Activated naive CD8-positive, alpha-beta T cell treated with anti-CD3 and anti-CD28 coated beads, Interleukin-2, amount 10 ng/mL, durations not matched to agents 7 days and 5 days (primary cell): ENCODE data around the gene C1orf232. TPM values are rescaled to one million over a fixed set of nuclear protein-coding genes. Genes with fewer than 3 reads are reported as not detected.

Experiments
- ATAC-seq: fragments of 150-1000 bp; cut with Tn5 transposase; one replicate; pipeline ENCODE4 v1.10.0; 2021; ENCODE audit warnings: low read depth, moderate library complexity
- POLR2A ChIA-PET: fragments of 350-600 bp; sonication (Branson Sonifier 250); formaldehyde crosslinking; loops from one replicate; lab custom pipeline; 2021; ENCODE audit warnings: antibody characterized with exemption; lab: Charles Lee
- DNase-seq: peaks from one replicate; pipeline ENCODE4 v3.0.0; 2021
- H3K27ac Mint-ChIP-seq: one replicate; pipeline ENCODE4 v1.8.0; 2022; ENCODE audit warnings: mild to moderate bottlenecking, mixed read lengths
- H3K27me3 Mint-ChIP-seq: one replicate; pipeline ENCODE4 v1.8.0; 2022; ENCODE audit warnings: mild to moderate bottlenecking, moderate library complexity, mixed read lengths
- H3K36me3 Mint-ChIP-seq: one replicate; pipeline ENCODE4 v1.8.0; 2021; ENCODE audit warnings: mild to moderate bottlenecking, mixed read lengths
- H3K4me1 Mint-ChIP-seq: one replicate; pipeline ENCODE4 v1.8.0; 2021; ENCODE audit warnings: mixed read lengths
- H3K4me3 Mint-ChIP-seq: one replicate; pipeline ENCODE4 v1.8.0; 2022; ENCODE audit warnings: mild to moderate bottlenecking, moderate library complexity, mixed read lengths
- H3K9me3 Mint-ChIP-seq: one replicate; pipeline ENCODE4 v1.8.0; 2021; ENCODE audit warnings: mixed read lengths
- total RNA-seq, 2 experiments: library from RNA; stranded (reverse); gene quantifications; one replicate each; pipeline ENCODE4 v1.2.3, GENCODE V29; 2021

The C1orf232 gene
- total RNA-seq, 2 experiments from 2014 or later: not detected

- Mint-ChIP-seq H3K9me3 (peaks cover 1% of the 10 kb centered on the region), H3K4me3 (no peak overlapping the region), H3K36me3 (peaks cover 3% of the 10 kb centered on the region), H3K4me1 (peaks cover 15% of the 10 kb centered on the region), H3K27me3 (peaks cover 3% of the 10 kb centered on the region), H3K27ac (no peak overlapping the region)
- POLR2A ChIA-PET: no interaction called here
- ATAC-seq (no peak), DNase-seq (no peak)
Measured at GRCh38 chr1:26134466-26134865, 34.3 kb downstream of the C1orf232 start.

- Mint-ChIP-seq H3K9me3 (peaks cover 1% of the 10 kb centered on the region), H3K4me1 (peaks cover 12% of the 10 kb centered on the region), H3K27ac (no peak overlapping the region), H3K27me3 (peaks cover 3% of the 10 kb centered on the region), H3K4me3 (no peak overlapping the region), H3K36me3 (peaks cover 8% of the 10 kb centered on the region)
- no peak for ATAC-seq
- DNase-seq: no peak
- POLR2A ChIA-PET: interaction anchor here (1.5 kb wide), 1 partner anchor 21 kb away, joined by 4 read pairs; the partner anchor contains the start of gene PDIK1L
Measured at GRCh38 chr1:26132834-26133167, 36.0 kb downstream of the C1orf232 start.

GRCh38 chr1:26132128-26132833 lies 36.5 kb downstream of the C1orf232 start:
- ATAC-seq: no peak
- peaks cover 15% of the 10 kb centered on the region for H3K4me1 Mint-ChIP-seq
- peaks cover 3% of the 10 kb centered on the region for H3K27me3 Mint-ChIP-seq
- DNase-seq: no peak
- peaks cover 11% of the 10 kb centered on the region for H3K36me3 Mint-ChIP-seq
- H3K27ac Mint-ChIP-seq: no peak overlapping the region
- no peak overlapping the region for H3K4me3 Mint-ChIP-seq
- POLR2A ChIA-PET: interaction anchor here (1.5 kb wide), 1 partner anchor 20 kb away, joined by 4 read pairs; the partner anchor contains the start of gene PDIK1L
- H3K9me3 Mint-ChIP-seq: peaks cover 1% of the 10 kb centered on the region

- Mint-ChIP-seq H3K27ac (no peak overlapping the region), H3K9me3 (peaks cover 1% of the 10 kb centered on the region), H3K4me1 (peaks cover 24% of the 10 kb centered on the region), H3K36me3 (peaks cover 13% of the 10 kb centered on the region), H3K27me3 (peaks cover 3% of the 10 kb centered on the region), H3K4me3 (no peak overlapping the region)
- DNase-seq (no peak), ATAC-seq (no peak)
- POLR2A ChIA-PET: interaction anchor here (1.6 kb wide), 1 partner anchor 19 kb away, joined by 6 read pairs; the partner anchor contains the start of gene PDIK1L
Measured at GRCh38 chr1:26130695-26131094, 38.1 kb downstream of the C1orf232 start.

- Mint-ChIP-seq H3K4me3 (no peak overlapping the region), H3K36me3 (peaks cover 17% of the 10 kb centered on the region), H3K27me3 (peaks cover 3% of the 10 kb centered on the region), H3K4me1 (peaks cover 30% of the 10 kb centered on the region), H3K9me3 (peaks cover 1% of the 10 kb centered on the region), H3K27ac (no peak overlapping the region)
- ATAC-seq (no peak), DNase-seq (no peak)
- POLR2A ChIA-PET: interaction anchor here (0.7 to 4.2 kb wide), 4 partner anchors 9 to 30 kb away, joined by 4 to 73 read pairs (median 6); partner anchors contain the start of gene PDIK1L
Measured at GRCh38 chr1:26129778-26130177, 39.0 kb downstream of the C1orf232 start.

- peaks cover 40% of the 10 kb centered on the region for H3K4me1 Mint-ChIP-seq
- peaks cover 18% of the 10 kb centered on the region for H3K36me3 Mint-ChIP-seq
- H3K9me3 Mint-ChIP-seq: no peaks in the 10 kb centered on the region
- POLR2A ChIA-PET: interaction anchor here (0.7 to 4.2 kb wide), 9 partner anchors 11 to 130 kb away, joined by 3 to 73 read pairs (median 10); partner anchors contain the start of genes CEP85, PAFAH2 and PDIK1L
- H3K27ac Mint-ChIP-seq: peak overlapping the region; percentile 96
- H3K4me3 Mint-ChIP-seq: peak overlapping the region; percentile 83
- no peak for ATAC-seq
- H3K27me3 Mint-ChIP-seq: peaks cover 3% of the 10 kb centered on the region
- no peak for DNase-seq
Measured at GRCh38 chr1:26127235-26128163, 41.3 kb downstream of the C1orf232 start.

- peak; percentile 42 for DNase-seq
- H3K4me1 Mint-ChIP-seq: peaks cover 38% of the 10 kb centered on the region
- POLR2A ChIA-PET: interaction anchor here (0.7 to 4.2 kb wide), 12 partner anchors 11 to 182 kb away, joined by 3 to 73 read pairs (median 6); partner anchors contain the start of genes CEP85, PAFAH2 and PDIK1L
- H3K9me3 Mint-ChIP-seq: no peaks in the 10 kb centered on the region
- peak overlapping the region; percentile 96 for H3K27ac Mint-ChIP-seq
- peak; percentile 97 for ATAC-seq
- peak overlapping the region; percentile 83 for H3K4me3 Mint-ChIP-seq
- H3K36me3 Mint-ChIP-seq: peaks cover 24% of the 10 kb centered on the region
- no peaks in the 10 kb centered on the region for H3K27me3 Mint-ChIP-seq
Measured at GRCh38 chr1:26126321-26127084, 42.3 kb downstream of the C1orf232 start.

- Mint-ChIP-seq H3K4me3 (peak overlapping the region; percentile 83), H3K27me3 (no peaks in the 10 kb centered on the region), H3K27ac (peak overlapping the region; percentile 96), H3K36me3 (peaks cover 24% of the 10 kb centered on the region), H3K9me3 (no peaks in the 10 kb centered on the region), H3K4me1 (peaks cover 38% of the 10 kb centered on the region)
- ATAC-seq (no peak), DNase-seq (no peak)
- POLR2A ChIA-PET: interaction anchor here (0.9 to 4.2 kb wide), 9 partner anchors 11 to 183 kb away, joined by 3 to 73 read pairs (median 8); partner anchors contain the start of genes CEP85 and PDIK1L
Measured at GRCh38 chr1:26125946-26126320, 42.8 kb downstream of the C1orf232 start.

GRCh38 chr1:26125382-26125781 lies 43.4 kb downstream of the C1orf232 start:
- ATAC-seq (no peak), DNase-seq (no peak)
- H3K9me3 Mint-ChIP-seq: no peaks in the 10 kb centered on the region
- peaks cover 40% of the 10 kb centered on the region for H3K4me1 Mint-ChIP-seq
- POLR2A ChIA-PET: interaction anchor here (0.9 to 4.8 kb wide), 8 partner anchors 10 to 183 kb away, joined by 3 to 40 read pairs (median 10); partner anchors contain the start of genes CEP85 and PDIK1L
- no peaks in the 10 kb centered on the region for H3K27me3 Mint-ChIP-seq
- H3K4me3 Mint-ChIP-seq: peak overlapping the region; percentile 83
- peak overlapping the region; percentile 96 for H3K27ac Mint-ChIP-seq
- H3K36me3 Mint-ChIP-seq: peaks cover 24% of the 10 kb centered on the region

GRCh38 chr1:26124418-26125331 lies 44.1 kb downstream of the C1orf232 start:
- H3K9me3 Mint-ChIP-seq: no peaks in the 10 kb centered on the region
- no peak for DNase-seq
- peaks cover 47% of the 10 kb centered on the region for H3K4me1 Mint-ChIP-seq
- H3K36me3 Mint-ChIP-seq: peaks cover 24% of the 10 kb centered on the region
- peak overlapping the region; percentile 25 for H3K4me3 Mint-ChIP-seq
- H3K27ac Mint-ChIP-seq: peak overlapping the region; percentile 7
- ATAC-seq: no peak
- no peaks in the 10 kb centered on the region for H3K27me3 Mint-ChIP-seq
- POLR2A ChIA-PET: interaction anchor here (0.7 to 4.8 kb wide), 2 partner anchors 12 to 14 kb away, joined by 3 to 40 read pairs; partner anchors contain the start of gene PDIK1L

GRCh38 chr1:26122988-26123973 lies 45.5 kb downstream of the C1orf232 start:
- POLR2A ChIA-PET: interaction anchor here (1.4 to 4.8 kb wide), 2 partner anchors 11 to 16 kb away, joined by 8 to 40 read pairs; partner anchors contain the start of gene PDIK1L
- Mint-ChIP-seq H3K27ac (peak overlapping the region; percentile 32), H3K9me3 (no peaks in the 10 kb centered on the region), H3K4me1 (peaks cover 55% of the 10 kb centered on the region), H3K36me3 (peaks cover 32% of the 10 kb centered on the region), H3K4me3 (peak overlapping the region; percentile 7), H3K27me3 (no peaks in the 10 kb centered on the region)
- ATAC-seq (no peak), DNase-seq (no peak)
